HEK293 (cell line): ENCODE results near the gene RASAL2.

Experiments
- BCL11B ChIP-seq: fragments of 450-650 bp; formaldehyde crosslinking; IDR thresholded peaks from 2 replicates; pipeline ENCODE4 v1.5.1; 2016; ENCODE audit warnings: low read depth, missing biosample characterization, missing genetic modification characterization
- CTCF ChIP-seq: fragments of 450-650 bp; formaldehyde crosslinking; IDR thresholded peaks from 2 replicates; pipeline ENCODE4 v1.5.1; 2016; ENCODE audit warnings: missing biosample characterization, missing genetic modification characterization
- KLF1 ChIP-seq: fragments of 450-650 bp; formaldehyde crosslinking; IDR thresholded peaks from 2 replicates; pipeline ENCODE4 v1.5.1; 2016; ENCODE audit warnings: missing biosample characterization, missing genetic modification characterization
- OSR2 ChIP-seq: fragments of 450-650 bp; formaldehyde crosslinking; IDR thresholded peaks from 2 replicates; pipeline ENCODE4 v1.5.1; 2016; ENCODE audit warnings: missing biosample characterization, missing genetic modification characterization
- TCF7L2 ChIP-seq: IDR thresholded peaks from 2 replicates; pipeline ENCODE4 v1.6.1; 2011; ENCODE audit warnings: low read depth, mild to moderate bottlenecking, inconsistent platforms, low read length, moderate library complexity, borderline replicate concordance
- ZNF23 ChIP-seq: fragments of 450-650 bp; formaldehyde crosslinking; IDR thresholded peaks from 2 replicates; pipeline ENCODE4 v1.5.1; 2016; ENCODE audit warnings: missing biosample characterization, missing genetic modification characterization, borderline replicate concordance
- TF ChIP-seq, protein P1 (sequence below): fragments of 450-650 bp; formaldehyde crosslinking; conservative IDR thresholded peaks from 2 replicates; pipeline ENCODE4 v1.5.1; 2016; ENCODE audit warnings: low read depth, missing biosample characterization, missing genetic modification characterization
- TF ChIP-seq, protein P2 (sequence below): fragments of 450-650 bp; formaldehyde crosslinking; IDR thresholded peaks from 2 replicates; pipeline ENCODE4 v1.5.1; 2016; ENCODE audit warnings: missing biosample characterization, missing genetic modification characterization
- TF ChIP-seq, protein P3 (sequence below): fragments of 450-650 bp; formaldehyde crosslinking; IDR thresholded peaks from 2 replicates; pipeline ENCODE4 v1.5.1; 2016; ENCODE audit warnings: missing biosample characterization, missing genetic modification characterization
- TF ChIP-seq, protein P4 (sequence below): fragments of 450-650 bp; formaldehyde crosslinking; IDR thresholded peaks from 2 replicates; pipeline ENCODE4 v1.5.1; 2016; ENCODE audit warnings: missing biosample characterization, missing genetic modification characterization
- TF ChIP-seq, protein P5 (sequence below): fragments of 450-650 bp; formaldehyde crosslinking; IDR thresholded peaks from 2 replicates; pipeline ENCODE4 v1.5.1; 2016; ENCODE audit warnings: missing biosample characterization, missing genetic modification characterization
- TF ChIP-seq, protein P6 (sequence below): fragments of 450-650 bp; formaldehyde crosslinking; IDR thresholded peaks from 2 replicates; pipeline ENCODE4 v1.5.1; 2016; ENCODE audit warnings: missing biosample characterization, missing genetic modification characterization

DNA sequence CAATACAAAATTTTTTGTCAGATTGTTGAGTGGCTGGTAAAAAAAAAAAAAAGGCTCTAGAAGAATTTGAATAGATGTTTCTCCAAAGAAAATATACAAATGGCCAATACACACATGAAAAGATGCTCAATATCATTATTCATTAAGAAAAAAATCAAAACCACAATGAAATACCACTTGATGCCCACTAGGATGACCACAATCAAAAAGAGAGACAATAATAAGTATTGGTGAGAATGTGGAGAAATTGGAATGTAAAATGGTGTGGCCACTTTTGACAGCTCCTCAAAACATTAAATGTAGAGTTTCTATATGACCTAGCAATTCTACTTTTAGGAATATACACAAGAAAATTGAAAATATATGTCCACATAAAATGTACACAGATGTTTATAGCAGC, 302.9 kb downstream of the RASAL2 start:
- TF ChIP-seq CTCF (tag by site-specific recombination) (no peak), TCF7L2 (no peak), ZNF23 (tag by site-specific recombination) (no peak), KLF1 (tag by site-specific recombination) (no peak), BCL11B (tag by site-specific recombination) (no peak), OSR2 (no peak)
- TF ChIP-seq, protein P1, sequence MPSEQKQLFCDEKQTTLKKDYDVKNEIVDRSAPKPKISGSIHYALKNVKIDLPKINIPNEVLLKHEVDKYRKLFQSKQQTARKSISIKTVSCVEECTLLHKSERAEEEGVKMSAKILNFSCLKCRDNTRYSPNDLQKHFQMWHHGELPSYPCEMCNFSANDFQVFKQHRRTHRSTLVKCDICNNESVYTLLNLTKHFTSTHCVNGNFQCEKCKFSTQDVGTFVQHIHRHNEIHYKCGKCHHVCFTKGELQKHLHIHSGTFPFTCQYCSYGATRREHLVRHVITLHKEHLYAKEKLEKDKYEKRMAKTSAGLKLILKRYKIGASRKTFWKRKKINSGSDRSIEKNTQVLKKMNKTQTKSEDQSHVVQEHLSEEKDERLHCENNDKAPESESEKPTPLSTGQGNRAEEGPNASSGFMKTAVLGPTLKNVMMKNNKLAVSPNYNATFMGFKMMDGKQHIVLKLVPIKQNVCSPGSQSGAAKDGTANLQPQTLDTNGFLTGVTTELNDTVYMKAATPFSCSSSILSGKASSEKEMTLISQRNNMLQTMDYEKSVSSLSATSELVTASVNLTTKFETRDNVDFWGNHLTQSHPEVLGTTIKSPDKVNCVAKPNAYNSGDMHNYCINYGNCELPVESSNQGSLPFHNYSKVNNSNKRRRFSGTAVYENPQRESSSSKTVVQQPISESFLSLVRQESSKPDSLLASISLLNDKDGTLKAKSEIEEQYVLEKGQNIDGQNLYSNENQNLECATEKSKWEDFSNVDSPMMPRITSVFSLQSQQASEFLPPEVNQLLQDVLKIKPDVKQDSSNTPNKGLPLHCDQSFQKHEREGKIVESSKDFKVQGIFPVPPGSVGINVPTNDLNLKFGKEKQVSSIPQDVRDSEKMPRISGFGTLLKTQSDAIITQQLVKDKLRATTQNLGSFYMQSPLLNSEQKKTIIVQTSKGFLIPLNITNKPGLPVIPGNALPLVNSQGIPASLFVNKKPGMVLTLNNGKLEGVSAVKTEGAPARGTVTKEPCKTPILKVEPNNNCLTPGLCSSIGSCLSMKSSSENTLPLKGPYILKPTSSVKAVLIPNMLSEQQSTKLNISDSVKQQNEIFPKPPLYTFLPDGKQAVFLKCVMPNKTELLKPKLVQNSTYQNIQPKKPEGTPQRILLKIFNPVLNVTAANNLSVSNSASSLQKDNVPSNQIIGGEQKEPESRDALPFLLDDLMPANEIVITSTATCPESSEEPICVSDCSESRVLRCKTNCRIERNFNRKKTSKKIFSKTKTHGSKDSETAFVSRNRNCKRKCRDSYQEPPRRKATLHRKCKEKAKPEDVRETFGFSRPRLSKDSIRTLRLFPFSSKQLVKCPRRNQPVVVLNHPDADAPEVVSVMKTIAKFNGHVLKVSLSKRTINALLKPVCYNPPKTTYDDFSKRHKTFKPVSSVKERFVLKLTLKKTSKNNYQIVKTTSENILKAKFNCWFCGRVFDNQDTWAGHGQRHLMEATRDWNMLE (tag by site-specific recombination), result no peak
- TF ChIP-seq, protein P2, sequence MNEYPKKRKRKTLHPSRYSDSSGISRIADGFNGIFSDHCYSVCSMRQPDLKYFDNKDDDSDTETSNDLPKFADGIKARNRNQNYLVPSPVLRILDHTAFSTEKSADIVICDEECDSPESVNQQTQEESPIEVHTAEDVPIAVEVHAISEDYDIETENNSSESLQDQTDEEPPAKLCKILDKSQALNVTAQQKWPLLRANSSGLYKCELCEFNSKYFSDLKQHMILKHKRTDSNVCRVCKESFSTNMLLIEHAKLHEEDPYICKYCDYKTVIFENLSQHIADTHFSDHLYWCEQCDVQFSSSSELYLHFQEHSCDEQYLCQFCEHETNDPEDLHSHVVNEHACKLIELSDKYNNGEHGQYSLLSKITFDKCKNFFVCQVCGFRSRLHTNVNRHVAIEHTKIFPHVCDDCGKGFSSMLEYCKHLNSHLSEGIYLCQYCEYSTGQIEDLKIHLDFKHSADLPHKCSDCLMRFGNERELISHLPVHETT, result no peak
- TF ChIP-seq, protein P3, sequence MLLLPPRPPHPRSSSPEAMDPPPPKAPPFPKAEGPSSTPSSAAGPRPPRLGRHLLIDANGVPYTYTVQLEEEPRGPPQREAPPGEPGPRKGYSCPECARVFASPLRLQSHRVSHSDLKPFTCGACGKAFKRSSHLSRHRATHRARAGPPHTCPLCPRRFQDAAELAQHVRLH (tag by site-specific recombination), result no peak
- TF ChIP-seq, protein P4, sequence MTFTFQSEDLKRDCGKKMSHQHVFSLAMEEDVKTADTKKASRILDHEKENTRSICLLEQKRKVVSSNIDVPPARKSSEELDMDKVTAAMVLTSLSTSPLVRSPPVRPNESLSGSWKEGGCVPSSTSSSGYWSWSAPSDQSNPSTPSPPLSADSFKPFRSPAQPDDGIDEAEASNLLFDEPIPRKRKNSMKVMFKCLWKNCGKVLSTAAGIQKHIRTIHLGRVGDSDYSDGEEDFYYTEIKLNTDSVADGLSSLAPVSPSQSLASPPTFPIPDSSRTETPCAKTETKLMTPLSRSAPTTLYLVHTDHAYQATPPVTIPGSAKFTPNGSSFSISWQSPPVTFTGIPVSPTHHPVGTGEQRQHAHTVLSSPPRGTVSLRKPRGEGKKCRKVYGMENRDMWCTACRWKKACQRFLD, result no peak
- TF ChIP-seq, protein P5, sequence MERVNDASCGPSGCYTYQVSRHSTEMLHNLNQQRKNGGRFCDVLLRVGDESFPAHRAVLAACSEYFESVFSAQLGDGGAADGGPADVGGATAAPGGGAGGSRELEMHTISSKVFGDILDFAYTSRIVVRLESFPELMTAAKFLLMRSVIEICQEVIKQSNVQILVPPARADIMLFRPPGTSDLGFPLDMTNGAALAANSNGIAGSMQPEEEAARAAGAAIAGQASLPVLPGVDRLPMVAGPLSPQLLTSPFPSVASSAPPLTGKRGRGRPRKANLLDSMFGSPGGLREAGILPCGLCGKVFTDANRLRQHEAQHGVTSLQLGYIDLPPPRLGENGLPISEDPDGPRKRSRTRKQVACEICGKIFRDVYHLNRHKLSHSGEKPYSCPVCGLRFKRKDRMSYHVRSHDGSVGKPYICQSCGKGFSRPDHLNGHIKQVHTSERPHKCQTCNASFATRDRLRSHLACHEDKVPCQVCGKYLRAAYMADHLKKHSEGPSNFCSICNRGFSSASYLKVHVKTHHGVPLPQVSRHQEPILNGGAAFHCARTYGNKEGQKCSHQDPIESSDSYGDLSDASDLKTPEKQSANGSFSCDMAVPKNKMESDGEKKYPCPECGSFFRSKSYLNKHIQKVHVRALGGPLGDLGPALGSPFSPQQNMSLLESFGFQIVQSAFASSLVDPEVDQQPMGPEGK (tag by site-specific recombination), result no peak
- TF ChIP-seq, protein P6, sequence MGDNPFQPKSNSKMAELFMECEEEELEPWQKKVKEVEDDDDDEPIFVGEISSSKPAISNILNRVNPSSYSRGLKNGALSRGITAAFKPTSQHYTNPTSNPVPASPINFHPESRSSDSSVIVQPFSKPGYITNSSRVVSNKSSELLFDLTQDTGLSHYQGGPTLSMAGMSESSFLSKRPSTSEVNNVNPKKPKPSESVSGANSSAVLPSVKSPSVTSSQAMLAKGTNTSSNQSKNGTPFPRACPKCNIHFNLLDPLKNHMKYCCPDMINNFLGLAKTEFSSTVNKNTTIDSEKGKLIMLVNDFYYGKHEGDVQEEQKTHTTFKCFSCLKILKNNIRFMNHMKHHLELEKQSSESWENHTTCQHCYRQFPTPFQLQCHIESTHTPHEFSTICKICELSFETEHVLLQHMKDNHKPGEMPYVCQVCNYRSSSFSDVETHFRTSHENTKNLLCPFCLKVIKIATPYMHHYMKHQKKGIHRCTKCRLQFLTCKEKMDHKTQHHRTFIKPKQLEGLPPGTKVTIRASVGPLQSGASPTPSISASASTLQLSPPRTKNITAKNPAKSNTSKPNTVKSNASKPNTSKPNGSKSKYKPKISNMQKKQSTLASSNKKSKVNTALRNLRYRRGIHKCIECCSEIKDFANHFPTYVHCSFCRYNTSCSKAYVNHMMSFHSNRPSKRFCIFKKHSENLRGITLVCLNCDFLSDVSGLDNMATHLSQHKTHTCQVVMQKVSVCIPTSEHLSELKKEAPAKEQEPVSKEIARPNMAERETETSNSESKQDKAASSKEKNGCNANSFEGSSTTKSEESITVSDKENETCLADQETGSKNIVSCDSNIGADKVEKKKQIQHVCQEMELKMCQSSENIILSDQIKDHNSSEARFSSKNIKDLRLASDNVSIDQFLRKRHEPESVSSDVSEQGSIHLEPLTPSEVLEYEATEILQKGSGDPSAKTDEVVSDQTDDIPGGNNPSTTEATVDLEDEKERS (tag by site-specific recombination), result no peak
